Neuronal stem cell (in vitro differentiated cells): ENCODE measurements around the gene ITPR2.
"Not testable (repeated sequence)": the region's sequence is repeated elsewhere in the genome, so short reads cannot be mapped to it uniquely, and the experiment has no call there.

Experiments
- DNase-seq: peaks from one replicate; pipeline ENCODE4 v3.0.0-alpha.2; 2013; ENCODE audit warnings: low spot score
- H2AFZ ChIP-seq: one replicate; pipeline ENCODE4 v1.6.1; 2013; ENCODE audit warnings: mild to moderate bottlenecking, low read length, inconsistent platforms
- H2AK5ac ChIP-seq: 2 replicates; pipeline ENCODE4 v1.6.1; 2013; ENCODE audit warnings: low read depth, mild to moderate bottlenecking, inconsistent platforms, low read length, moderate library complexity, mixed read lengths
- H2BK120ac ChIP-seq: 2 replicates; pipeline ENCODE4 v1.6.1; 2013; ENCODE audit warnings: low read depth, mild to moderate bottlenecking, inconsistent platforms, low read length, moderate library complexity, mixed read lengths
- H2BK12ac ChIP-seq: one replicate; pipeline ENCODE4 v1.6.1; 2013; ENCODE audit warnings: low read length, inconsistent platforms
- H2BK15ac ChIP-seq: 2 replicates; pipeline ENCODE4 v1.6.1; 2013; ENCODE audit warnings: mild to moderate bottlenecking, low read length, inconsistent platforms, mixed read lengths
- H2BK5ac ChIP-seq: one replicate; pipeline ENCODE4 v1.6.1; 2013; ENCODE audit warnings: inconsistent platforms, mild to moderate bottlenecking, low read length, moderate library complexity
- H3K14ac ChIP-seq: one replicate; pipeline ENCODE4 v1.6.1; 2013; ENCODE audit warnings: low read length, inconsistent platforms
- H3K18ac ChIP-seq: 2 replicates; pipeline ENCODE4 v1.6.1; 2013; ENCODE audit warnings: low read length, inconsistent platforms
- H3K23ac ChIP-seq: 2 replicates; pipeline ENCODE4 v1.6.1; 2013; ENCODE audit warnings: low read depth, mild to moderate bottlenecking, mixed read lengths, low read length, inconsistent platforms; ENCODE audit not compliant: poor library complexity
- H3K27ac ChIP-seq: replicated peaks from 3 replicates; pipeline ENCODE4 v1.5.1; 2013; ENCODE audit warnings: low read length, inconsistent platforms
- H3K27me3 ChIP-seq, 3 experiments: 2 replicates each; pipeline ENCODE4 v1.6.1; 2013; ENCODE audit warnings: low read length in 3 of 3, mild to moderate bottlenecking in 2 of 3, inconsistent platforms in 1 of 3, low read depth in 1 of 3, mixed read lengths in 1 of 3, moderate library complexity in 1 of 3; ENCODE audit not compliant: control insufficient read depth in 3 of 3, insufficient read depth in 3 of 3
- H3K36me3 ChIP-seq, 2 donors: replicated peaks in 1 of 2; 2 replicates each; pipeline ENCODE4 v1.6.1; 2013; ENCODE audit warnings: low read length in 2 of 2; ENCODE audit not compliant: control insufficient read depth in 2 of 2, insufficient read depth in 2 of 2
- H3K4ac ChIP-seq: 2 replicates; pipeline ENCODE4 v1.6.1; 2013; ENCODE audit warnings: inconsistent platforms, mild to moderate bottlenecking, low read length, moderate library complexity
- H3K4me1 ChIP-seq, 2 donors: 1 replicate in 1 of 2; 2 replicates in 1 of 2; pipeline ENCODE4 v1.6.1; 2013; ENCODE audit warnings: low read length in 2 of 2, low read depth in 1 of 2; ENCODE audit not compliant: control insufficient read depth in 2 of 2, insufficient read depth in 1 of 2
- H3K4me2 ChIP-seq: one replicate; pipeline ENCODE4 v1.6.1; 2013; ENCODE audit warnings: mild to moderate bottlenecking, low read length, inconsistent platforms; ENCODE audit not compliant: insufficient read depth, poor library complexity, severe bottlenecking
- H3K4me3 ChIP-seq, 2 donors: 2 replicates each; pipeline ENCODE4 v1.5.1; 2013; ENCODE audit warnings: low read length in 2 of 2, mild to moderate bottlenecking in 2 of 2, inconsistent platforms in 1 of 2, moderate library complexity in 1 of 2
- H3K79me1 ChIP-seq: one replicate; pipeline ENCODE4 v1.6.1; 2013; ENCODE audit warnings: low read depth, mild to moderate bottlenecking, inconsistent platforms, low read length, moderate library complexity
- H3K9ac ChIP-seq: one replicate; pipeline ENCODE4 v1.6.1; 2013; ENCODE audit warnings: mild to moderate bottlenecking, low read depth, low read length, inconsistent platforms; ENCODE audit not compliant: poor library complexity
- H3K9me3 ChIP-seq, 2 donors: replicated peaks in 1 of 2; 2 replicates each; pipeline versions ENCODE3 to v1.6.1; 2013; ENCODE audit warnings: low read length in 2 of 2, mild to moderate bottlenecking in 2 of 2, inconsistent platforms in 1 of 2, low read depth in 1 of 2, mixed read lengths in 1 of 2, moderate library complexity in 1 of 2; ENCODE audit not compliant: control insufficient read depth in 2 of 2, insufficient read depth in 1 of 2
- H4K8ac ChIP-seq: one replicate; pipeline ENCODE4 v1.6.1; 2013; ENCODE audit warnings: low read depth, mild to moderate bottlenecking, inconsistent platforms, low read length, moderate library complexity
- H4K91ac ChIP-seq: one replicate; pipeline ENCODE4 v1.6.1; 2013; ENCODE audit warnings: low read length, low read depth, mild to moderate bottlenecking, inconsistent platforms; ENCODE audit not compliant: poor library complexity
- WGBS, 2 donors: extraction: QIAGEN DNeasy Blood & Tissue Kit; methylation state at CpG; one replicate each; pipeline ENCODE4 v1.1.7; 2013; ENCODE audit warnings: missing lambda C conversion rate in 2 of 2, mixed read lengths in 1 of 2; ENCODE audit not compliant: insufficient read length in 2 of 2, insufficient replicate concordance in 1 of 2; ENCODE audit errors: extremely low coverage in 2 of 2; 5-methylcytosine and 5-hydroxymethylcytosine counted together

The ITPR2 gene

DNA sequence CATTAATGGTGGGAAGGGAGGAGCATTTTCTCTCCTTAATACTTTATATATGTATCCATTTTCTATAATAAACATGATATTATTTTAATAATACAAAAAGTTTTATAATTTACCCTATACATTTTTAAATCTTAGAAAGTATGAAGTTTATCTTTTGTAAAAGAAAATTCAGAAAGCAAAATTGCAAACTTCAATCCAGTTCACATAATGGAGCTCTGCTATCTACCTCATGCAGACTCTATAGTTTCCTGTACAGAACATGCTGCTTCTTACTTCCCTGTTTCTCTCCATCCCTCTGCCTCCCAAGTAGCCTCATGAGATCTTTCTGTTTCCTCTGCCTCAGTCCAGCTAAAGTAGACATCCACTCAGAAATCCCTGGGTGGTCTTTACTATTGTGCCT, 402.4 kb downstream of the ITPR2 start:
- H3K36me3 ChIP-seq, H3K4me2 ChIP-seq, H3K9ac ChIP-seq, H3K4me1 ChIP-seq, H2BK120ac ChIP-seq, H2BK5ac ChIP-seq, DNase-seq, H3K4me3 ChIP-seq, H2AK5ac ChIP-seq, H4K8ac ChIP-seq, H2BK15ac ChIP-seq, H3K27ac ChIP-seq, H3K23ac ChIP-seq, H2AFZ ChIP-seq, H3K14ac ChIP-seq, H4K91ac ChIP-seq, H3K18ac ChIP-seq, H3K9me3 ChIP-seq, H3K27me3 ChIP-seq, H3K79me1 ChIP-seq, H2BK12ac ChIP-seq, H3K4ac ChIP-seq: not testable (repeated sequence)

GRCh38 chr12:26429070-26429691, 403.8 kb downstream of the ITPR2 start:
- no peak overlapping the region for H3K14ac ChIP-seq
- no peak overlapping the region for H4K8ac ChIP-seq
- H2BK5ac ChIP-seq = no peak overlapping the region
- H3K18ac ChIP-seq = no peak overlapping the region
- no peaks in the 10 kb centered on the region for H3K36me3 ChIP-seq
- no peak overlapping the region for H3K4me2 ChIP-seq
- H2AK5ac ChIP-seq = no peak overlapping the region
- H3K9me3 ChIP-seq = no peaks in the 10 kb centered on the region
- H3K27me3 ChIP-seq = no peaks in the 10 kb centered on the region
- H3K9ac ChIP-seq = no peak overlapping the region
- WGBS, 2 donors = no CpG with 5 or more reads among the region's 2 CpGs
- H3K23ac ChIP-seq = no peak overlapping the region
- H3K27ac ChIP-seq = no peak overlapping the region
- no peak for DNase-seq
- H2BK15ac ChIP-seq = no peak overlapping the region
- no peak overlapping the region for H4K91ac ChIP-seq
- H3K79me1 ChIP-seq = no peaks in the 10 kb centered on the region
- H3K4ac ChIP-seq = no peak overlapping the region
- H2AFZ ChIP-seq = no peak overlapping the region
- H2BK120ac ChIP-seq = no peak overlapping the region
- no peak overlapping the region for H2BK12ac ChIP-seq
- no peak overlapping the region for H3K4me3 ChIP-seq
- no peaks in the 10 kb centered on the region for H3K4me1 ChIP-seq

DNA sequence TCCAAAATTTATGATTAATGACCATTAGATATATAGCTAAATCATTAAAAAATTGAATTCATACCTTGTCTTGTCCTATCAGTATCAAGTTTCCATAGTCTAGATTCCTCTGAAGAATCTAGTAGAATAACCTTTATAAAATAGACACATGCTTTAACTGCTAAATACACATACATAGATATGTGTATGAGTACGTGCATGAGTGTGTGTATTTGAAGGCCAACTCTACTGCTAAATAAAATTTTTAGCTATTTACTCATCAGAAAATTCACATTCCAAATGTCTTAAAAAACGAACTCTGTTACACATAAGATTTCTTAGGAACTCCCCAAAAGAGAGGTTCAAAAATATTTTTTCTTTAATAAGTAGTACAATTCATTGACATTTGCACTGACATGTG, 404.6 kb downstream of the ITPR2 start:
- H3K27ac ChIP-seq = no peak overlapping the region
- no peak overlapping the region for H3K4me2 ChIP-seq
- H3K4me3 ChIP-seq = no peak overlapping the region
- no peak overlapping the region for H4K8ac ChIP-seq
- H2BK120ac ChIP-seq = no peak overlapping the region
- H2BK12ac ChIP-seq = no peak overlapping the region
- no peaks in the 10 kb centered on the region for H3K36me3 ChIP-seq
- H3K14ac ChIP-seq = no peak overlapping the region
- no peak overlapping the region for H3K9ac ChIP-seq
- no peak overlapping the region for H2BK15ac ChIP-seq
- H3K79me1 ChIP-seq = no peaks in the 10 kb centered on the region
- no CpG with 5 or more reads among the region's 2 CpGs for WGBS, 2 donors
- no peak overlapping the region for H3K18ac ChIP-seq
- no peaks in the 10 kb centered on the region for H3K9me3 ChIP-seq
- H2AK5ac ChIP-seq = no peak overlapping the region
- H3K27me3 ChIP-seq = no peaks in the 10 kb centered on the region
- H2BK5ac ChIP-seq = no peak overlapping the region
- H3K4me1 ChIP-seq = no peaks in the 10 kb centered on the region
- DNase-seq = no peak
- no peak overlapping the region for H2AFZ ChIP-seq
- no peak overlapping the region for H4K91ac ChIP-seq
- no peak overlapping the region for H3K23ac ChIP-seq
- no peak overlapping the region for H3K4ac ChIP-seq

DNA sequence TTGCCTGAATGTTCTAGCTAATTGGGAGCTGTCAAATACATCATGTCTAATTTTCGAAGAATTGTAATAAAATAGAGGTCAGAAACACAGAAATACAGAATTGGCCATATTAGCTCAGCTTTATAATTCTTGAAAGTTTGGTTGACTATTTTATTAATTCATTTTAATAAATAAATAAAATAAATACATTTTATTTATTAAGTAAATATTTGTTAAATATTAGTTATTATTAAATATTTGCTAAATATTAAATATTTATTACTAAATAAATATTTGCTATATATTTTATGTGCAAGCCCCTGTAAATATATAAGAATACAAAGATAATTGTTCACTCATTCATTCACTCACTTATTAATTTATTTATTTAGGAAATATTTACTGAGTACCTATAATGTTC, 406.3 kb downstream of the ITPR2 start:
- WGBS, 2 donors = no CpG with 5 or more reads among the region's 1 CpG
- H2AFZ ChIP-seq = no peak overlapping the region
- H3K4me2 ChIP-seq = no peak overlapping the region
- H3K79me1 ChIP-seq = no peaks in the 10 kb centered on the region
- H2BK12ac ChIP-seq = no peak overlapping the region
- no peak overlapping the region for H2AK5ac ChIP-seq
- no peak overlapping the region for H3K4ac ChIP-seq
- no peaks in the 10 kb centered on the region for H3K36me3 ChIP-seq
- no peak overlapping the region for H2BK15ac ChIP-seq
- H3K27ac ChIP-seq = no peak overlapping the region
- no peak overlapping the region for H3K23ac ChIP-seq
- H3K18ac ChIP-seq = no peak overlapping the region
- H3K9me3 ChIP-seq = no peaks in the 10 kb centered on the region
- no peak overlapping the region for H4K8ac ChIP-seq
- no peak overlapping the region for H3K4me3 ChIP-seq
- no peaks in the 10 kb centered on the region for H3K27me3 ChIP-seq
- H2BK120ac ChIP-seq = no peak overlapping the region
- H3K4me1 ChIP-seq = no peaks in the 10 kb centered on the region
- H3K9ac ChIP-seq = no peak overlapping the region
- no peak overlapping the region for H4K91ac ChIP-seq
- H3K14ac ChIP-seq = no peak overlapping the region
- no peak for DNase-seq
- no peak overlapping the region for H2BK5ac ChIP-seq
